Heart left ventricle (tissue), 16 donors: ENCODE measurements around the gene MGMT. TPM values are rescaled to one million over a fixed set of nuclear protein-coding genes. Genes with fewer than 3 reads are reported as not detected.
"Not testable (repeated sequence)": the region's sequence is repeated elsewhere in the genome, so short reads cannot be mapped to it uniquely, and the experiment has no call there.

Experiments used
- ATAC-seq, 4 donors: fragments of 200-7000 bp; cut with Tn5 transposase; one replicate each; pipeline ENCODE4 v1.9.1; 2020 to 2022; ENCODE audit warnings: moderate library complexity in 4 of 4, mild to moderate bottlenecking in 3 of 4, moderate number of reproducible peaks in 1 of 4
- DNase-seq, 5 donors: peaks; one replicate each; pipeline ENCODE4 v3.0.0-alpha.2; 2020
- H3K27ac ChIP-seq, 12 donors: fragments of 200-600 bp; sonication (generic) in 4 of 12; one replicate each; pipeline versions ENCODE4 v1.5.0 to v1.8.0; 2016 to 2022; ENCODE audit warnings: mild to moderate bottlenecking in 2 of 12
- H3K27me3 ChIP-seq, 9 donors: fragments of 200-600 bp; sonication (generic) in 2 of 9; one replicate each; pipeline versions ENCODE4 v1.5.1 to v1.8.0; 2016 to 2022; ENCODE audit warnings: mild to moderate bottlenecking in 3 of 9
- H3K36me3 ChIP-seq, 9 donors: fragments of 200-600 bp; sonication (generic) in 2 of 9; one replicate each; pipeline versions ENCODE4 v1.5.0 to v1.8.0; 2018 to 2022; ENCODE audit warnings: mild to moderate bottlenecking in 2 of 9
- H3K4me1 ChIP-seq, 12 donors: fragments of 200-600 bp; sonication (generic) in 4 of 12; one replicate each; pipeline versions ENCODE4 v1.5.0 to v1.8.0; 2016 to 2022; ENCODE audit warnings: mild to moderate bottlenecking in 3 of 12
- H3K4me3 ChIP-seq, 12 donors: fragments of 200-600 bp; sonication (generic) in 4 of 12; one replicate each; pipeline versions ENCODE4 v1.5.0 to v1.8.0; 2017 to 2022; ENCODE audit warnings: mild to moderate bottlenecking in 9 of 12, moderate library complexity in 4 of 12
- H3K9me3 ChIP-seq, 12 donors: fragments of 200-600 bp; sonication (generic) in 4 of 12; one replicate each; pipeline versions ENCODE4 v1.5.0 to v1.8.0; 2016 to 2022; ENCODE audit warnings: mild to moderate bottlenecking in 1 of 12
- POLR2A ChIP-seq, 2 donors: fragments of 450-650 bp; IDR thresholded peaks; one replicate each; pipeline ENCODE4 v1.6.1; 2017; ENCODE audit warnings: antibody characterized with exemption in 2 of 2, mild to moderate bottlenecking in 2 of 2, moderate library complexity in 2 of 2
- WGBS, 4 donors: extraction: QIAGEN DNeasy Blood & Tissue Kit in 2 of 4; methylation state at CpG; one replicate each; pipeline versions ENCODE4 v1.1.5 to v1.1.7; 2013 to 2018; 5-methylcytosine and 5-hydroxymethylcytosine counted together
- intact Hi-C, 10 donors: fragments of 100-400 bp; cut with DNase I; formaldehyde crosslinking; loops; one replicate each; pipeline versions ENCODE4 v1.11.1 to v1.14.2; 2022
- polyA plus RNA-seq, 2 donors: library from polyadenylated mRNA; stranded (reverse); fragments of 200-250 nt; gene quantifications; one replicate each; pipeline ENCODE4 v1.2.3, GENCODE V29; 2013
- total RNA-seq, 9 donors: library from RNA; depleted of rRNA in 2 of 9; stranded (reverse); fragments of >200 nt in 2 of 9; fragmentation: NEBNext Ultra II Directional in 3 of 9; extraction: Animal tissue kit (Norgen Biotek cat#: 25700) in 3 of 9; gene quantifications; one replicate each; pipeline versions ENCODE4 v1.1.0 to v1.2.4, GENCODE V29; 2016 to 2023
- TF ChIP-seq, protein P1 (sequence below), 12 donors: fragments of 200-600 bp; sonication (generic) in 4 of 12; IDR thresholded peaks; one replicate each; pipeline versions ENCODE4 v1.5.0 to v1.8.0; 2018 to 2022; ENCODE audit warnings: antibody characterized with exemption in 12 of 12, mild to moderate bottlenecking in 5 of 12
- donor health status: ischemic (EF 13 %, LVEDD 7.1; RV severe dilation, severe dysfunction).
- donor health status: healthy with polysubstance abuse.
- donor health status: DM: no; HTN: yes; CAD: no.
- donor health status: DM: no; HTN: no; CAD: no.
- donor health status: ischemic (EF 25% LVEDD 6.9; RV normal size, moderate dysfunction).
- donor health status: ischemic (EF 25% LVEDD 5.7; RV mildly dilated, moderate dysfunction).
- donor health status: healthy.
- donor health status: DM: yes; HTN: yes; CAD: no.
- donor health status: ischemic (EF 35%, LVEDD 5.7; RV mildly dilated, moderate dysfunction).
- donor health status: nonischemic (EF 11% LVEDD 7.7; RV severe dilation, severe dysfunction).
- donor health status: DM: yes; HTN: yes; CAD: no.
- donor health status: PGD.
- donor health status: ischemic (EF 29% LVEDD 5.4; RV normal size, mild dysfunction).
- donor health status: nonischemic (EF 23%, LVEDD 6.1; RV moderate dilation, normal function).

The MGMT gene
- total and polyA plus RNA-seq, 11 donors: 6.2 to 25.3 (median 11.6) TPM

DNA sequence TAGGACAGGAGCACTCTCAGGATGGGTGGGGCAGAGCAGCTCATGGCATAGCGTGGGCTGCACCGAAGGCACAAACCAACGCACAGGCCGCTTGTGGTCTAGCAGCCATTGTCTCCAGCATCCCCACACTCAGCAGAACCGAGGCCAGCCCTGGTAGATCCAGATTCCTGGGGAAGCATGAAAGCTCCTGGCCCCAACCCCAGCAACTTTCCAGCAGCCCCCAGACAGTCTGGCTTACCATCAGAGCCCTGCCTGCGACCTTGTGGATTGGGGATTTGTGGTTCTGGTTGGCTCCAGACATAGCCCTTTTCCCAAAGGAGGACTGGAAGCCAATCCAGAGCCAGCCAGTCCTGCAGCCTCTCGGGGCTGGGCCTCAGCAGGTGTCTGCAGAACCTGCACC lies 33.8 kb upstream of the MGMT start:
- WGBS, 4 donors: 73 to 88% (median 85%) methylated on average over 6 to 7 of the region's 7 CpGs
- H3K36me3 ChIP-seq: no peaks in the 10 kb centered on the region
- H3K9me3 ChIP-seq: peaks cover 0 to 2% (median 0%) of the 10 kb centered on the region in 12 donors

DNA sequence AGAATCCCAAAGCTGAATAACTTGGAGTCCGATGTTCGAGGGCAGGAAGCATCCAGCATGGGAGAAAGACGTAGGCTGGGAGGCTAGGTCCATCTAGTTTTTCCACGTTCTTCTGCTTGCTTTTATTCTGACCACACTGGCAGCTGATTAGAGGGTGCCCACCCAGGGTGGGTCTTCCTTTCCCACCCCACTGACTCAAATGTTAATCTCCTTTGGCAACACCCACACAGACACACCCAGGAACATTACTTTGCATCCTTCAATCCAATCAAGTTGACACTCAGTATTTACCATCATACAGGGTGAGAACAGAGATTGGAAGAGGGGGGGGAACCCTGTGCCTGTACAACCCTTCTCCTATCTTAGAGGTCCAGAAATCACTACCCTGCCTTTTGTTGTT lies 31.3 kb upstream of the MGMT start:
- H3K9me3 ChIP-seq, H3K36me3 ChIP-seq, H3K4me3 ChIP-seq, DNase-seq, intact Hi-C loops, ATAC-seq, H3K27ac ChIP-seq, H3K27me3 ChIP-seq: not testable (repeated sequence)
- 93 to 96% (median 94%) methylated on average over 4 of the region's 4 CpGs for WGBS, 4 donors
- H3K4me1 ChIP-seq: peaks cover 0 to 24% (median 2%) of the 10 kb centered on the region in 12 donors

More for the DNA sequence above, 33.8 kb upstream of the MGMT start:
- H3K4me1 ChIP-seq: peaks cover 0 to 15% (median 0%) of the 10 kb centered on the region in 12 donors
- intact Hi-C loops: no loop called here
- ATAC-seq (peak in 1 of 4 donors; percentile 29), DNase-seq (no peak)
- no peaks in the 10 kb centered on the region for H3K27me3 ChIP-seq
- TF ChIP-seq, protein P1, sequence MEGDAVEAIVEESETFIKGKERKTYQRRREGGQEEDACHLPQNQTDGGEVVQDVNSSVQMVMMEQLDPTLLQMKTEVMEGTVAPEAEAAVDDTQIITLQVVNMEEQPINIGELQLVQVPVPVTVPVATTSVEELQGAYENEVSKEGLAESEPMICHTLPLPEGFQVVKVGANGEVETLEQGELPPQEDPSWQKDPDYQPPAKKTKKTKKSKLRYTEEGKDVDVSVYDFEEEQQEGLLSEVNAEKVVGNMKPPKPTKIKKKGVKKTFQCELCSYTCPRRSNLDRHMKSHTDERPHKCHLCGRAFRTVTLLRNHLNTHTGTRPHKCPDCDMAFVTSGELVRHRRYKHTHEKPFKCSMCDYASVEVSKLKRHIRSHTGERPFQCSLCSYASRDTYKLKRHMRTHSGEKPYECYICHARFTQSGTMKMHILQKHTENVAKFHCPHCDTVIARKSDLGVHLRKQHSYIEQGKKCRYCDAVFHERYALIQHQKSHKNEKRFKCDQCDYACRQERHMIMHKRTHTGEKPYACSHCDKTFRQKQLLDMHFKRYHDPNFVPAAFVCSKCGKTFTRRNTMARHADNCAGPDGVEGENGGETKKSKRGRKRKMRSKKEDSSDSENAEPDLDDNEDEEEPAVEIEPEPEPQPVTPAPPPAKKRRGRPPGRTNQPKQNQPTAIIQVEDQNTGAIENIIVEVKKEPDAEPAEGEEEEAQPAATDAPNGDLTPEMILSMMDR (IDR thresholded peaks at IDR 0.05): no peak
- TF ChIP-seq POLR2A (IDR thresholded peaks at IDR 0.05): no peak
- H3K4me3 ChIP-seq: no peak overlapping the region
- H3K27ac ChIP-seq: no peak overlapping the region

DNA sequence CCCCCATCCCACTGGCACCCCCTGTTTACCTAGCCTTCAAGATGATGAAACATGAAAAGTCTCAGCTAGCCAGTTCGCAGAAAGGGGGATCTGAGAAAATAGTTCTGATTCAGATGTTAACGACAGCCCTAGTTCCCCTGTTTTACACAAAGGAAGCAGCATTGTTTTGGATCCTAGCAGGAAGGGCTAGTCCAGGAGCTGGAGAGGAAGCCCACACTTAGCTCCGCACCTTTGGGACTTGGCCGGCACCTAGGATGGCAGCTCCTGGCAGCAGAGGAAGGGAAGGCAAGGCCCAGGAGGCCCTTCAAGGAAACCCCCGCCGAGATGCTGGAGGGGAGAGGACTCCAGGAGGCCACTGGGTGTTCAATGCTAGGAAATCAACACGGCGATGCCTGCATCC lies 29.0 kb upstream of the MGMT start:
- Histone ChIP-seq H3K36me3 (no peaks in the 10 kb centered on the region), H3K4me3 (no peak overlapping the region), H3K27ac (peak overlapping the region in 4 of 12 donors; percentile 26 to 50 (median 40)), H3K27me3 (no peaks in the 10 kb centered on the region), H3K4me1 (peaks cover 0 to 12% (median 2%) of the 10 kb centered on the region in 12 donors), H3K9me3 (peaks cover 0 to 2% (median 0%) of the 10 kb centered on the region in 12 donors)
- WGBS, 4 donors: 56 to 64% (median 59%) methylated on average over 8 of the region's 8 CpGs
- intact Hi-C loops: no loop called here
- ATAC-seq (peak in 2 of 4 donors; percentile 33 to 68), DNase-seq (peak in 2 of 5 donors; percentile 28 to 36)
- no peak for TF ChIP-seq POLR2A (IDR thresholded peaks at IDR 0.05)
- TF ChIP-seq, protein P1 (IDR thresholded peaks at IDR 0.05): no peak

DNA sequence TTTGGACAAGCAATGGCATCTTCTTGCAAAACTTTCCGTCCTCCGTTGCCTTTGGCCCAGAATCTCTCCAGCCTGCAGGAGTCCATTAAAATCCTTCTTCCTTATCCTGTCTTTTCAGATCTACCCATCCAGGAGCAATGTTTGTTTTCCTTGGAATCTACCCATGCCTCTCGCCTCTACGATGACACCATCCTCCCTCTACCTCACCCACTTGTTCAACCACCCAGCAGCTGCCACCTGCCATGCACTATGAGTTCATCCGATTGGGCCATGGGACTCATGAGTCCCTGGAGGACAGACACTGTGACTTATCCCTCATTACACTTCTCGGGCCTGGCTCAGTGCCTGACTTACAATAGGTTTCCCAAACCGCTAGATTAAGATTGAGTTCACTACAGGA lies 26.8 kb upstream of the MGMT start:
- 91 to 96% (median 93%) methylated on average over 7 of the region's 7 CpGs for WGBS, 4 donors
- DNase-seq (no peak), ATAC-seq (no peak)
- no peaks in the 10 kb centered on the region for H3K27me3 ChIP-seq
- no peak overlapping the region for H3K27ac ChIP-seq
- TF ChIP-seq, protein P1 (IDR thresholded peaks at IDR 0.05): no peak
- no peak for TF ChIP-seq POLR2A (IDR thresholded peaks at IDR 0.05)
- peaks cover 0 to 2% (median 0%) of the 10 kb centered on the region in 12 donors for H3K9me3 ChIP-seq
- H3K36me3 ChIP-seq: no peaks in the 10 kb centered on the region
- intact Hi-C loops: no loop called here
- peaks cover 0 to 12% (median 2%) of the 10 kb centered on the region in 12 donors for H3K4me1 ChIP-seq
- no peak overlapping the region for H3K4me3 ChIP-seq
